T-cell (primary cell): ENCODE measurements around the gene SPOCK1. TPM values are rescaled to one million over a fixed set of nuclear protein-coding genes. Genes with fewer than 3 reads are reported as not detected.

Source experiments
- ATAC-seq, 4 experiments: fragments of 200-7000 bp in 3 of 4; fragments of 150-1000 bp in 1 of 4; cut with Tn5 transposase; replicated peaks in 1 of 4; 1 replicate in 3 of 4; 2 replicates in 1 of 4; pipeline ENCODE4 v1.10.0; 2021; ENCODE audit warnings: moderate library complexity in 3 of 4, mild to moderate bottlenecking in 2 of 4, moderate number of reproducible peaks in 1 of 4
- CTCF ChIA-PET, 2 donors: fragments of 300-600 bp; sonication (Branson Sonifier 250); formaldehyde crosslinking; loops; one replicate each; lab custom pipeline; 2022; ENCODE audit warnings: antibody characterized with exemption in 2 of 2; lab: Charles Lee
- POLR2A ChIA-PET, 2 donors: fragments of 300-600 bp; sonication (Branson Sonifier 250); formaldehyde crosslinking; loops; one replicate each; lab custom pipeline; 2022; ENCODE audit warnings: antibody characterized with exemption in 2 of 2; lab: Charles Lee
- DNase-seq, 35 experiments: peaks; one replicate each; pipeline versions ENCODE4 v3.0.0 to v3.0.0-alpha.2; 2013 to 2023
- H3K27ac ChIP-seq: one replicate; pipeline ENCODE4 v1.5.1; 2013; ENCODE audit warnings: low read length
- H3K27me3 ChIP-seq, 2 experiments: replicated peaks in 1 of 2; 1 replicate in 1 of 2; 2 replicates in 1 of 2; pipeline versions ENCODE4 v1.6.1 to v1.7.0; 2013; ENCODE audit warnings: low read length in 1 of 2, mixed read lengths in 1 of 2; ENCODE audit not compliant: control insufficient read depth in 2 of 2, insufficient read depth in 2 of 2; ENCODE audit errors: extremely low read depth in 1 of 2
- H3K36me3 ChIP-seq, 2 donors: 1 replicate in 1 of 2; 2 replicates in 1 of 2; pipeline versions ENCODE4 v1.6.1 to v1.7.0; 2013; ENCODE audit warnings: low read length in 1 of 2; ENCODE audit not compliant: control insufficient read depth in 2 of 2, insufficient read depth in 1 of 2; ENCODE audit errors: extremely low read depth in 1 of 2
- H3K4me1 ChIP-seq, 2 experiments: 1 replicate in 1 of 2; 2 replicates in 1 of 2; pipeline versions ENCODE4 v1.6.1 to v1.7.0; 2013; ENCODE audit warnings: low read length in 2 of 2, mixed read lengths in 1 of 2; ENCODE audit not compliant: insufficient read depth in 2 of 2, control insufficient read depth in 1 of 2; ENCODE audit errors: extremely low read depth in 1 of 2
- H3K4me3 ChIP-seq, 2 donors: 1 replicate in 1 of 2; 2 replicates in 1 of 2; pipeline versions ENCODE4 v1.5.1 to v1.7.0; 2013; ENCODE audit warnings: mild to moderate bottlenecking in 2 of 2, low read length in 1 of 2, moderate library complexity in 1 of 2; ENCODE audit not compliant: control insufficient read depth in 1 of 2; ENCODE audit errors: extremely low read depth in 1 of 2
- H3K9me3 ChIP-seq: 2 replicates; pipeline ENCODE4 v1.7.0; 2013
- H3K27ac Mint-ChIP-seq, 2 donors: one replicate each; pipeline ENCODE4 v1.8.0; 2020 to 2021; ENCODE audit warnings: mild to moderate bottlenecking in 2 of 2, mixed read lengths in 2 of 2
- H3K27me3 Mint-ChIP-seq, 2 donors: one replicate each; pipeline ENCODE4 v1.8.0; 2021 to 2022; ENCODE audit warnings: mixed read lengths in 2 of 2
- H3K36me3 Mint-ChIP-seq: one replicate; pipeline ENCODE4 v1.8.0; 2021; ENCODE audit warnings: mixed read lengths
- H3K4me1 Mint-ChIP-seq, 3 donors: one replicate each; pipeline ENCODE4 v1.8.0; 2020 to 2022; ENCODE audit warnings: mixed read lengths in 3 of 3, mild to moderate bottlenecking in 1 of 3
- H3K4me3 Mint-ChIP-seq, 3 donors: one replicate each; pipeline ENCODE4 v1.8.0; 2020 to 2022; ENCODE audit warnings: mild to moderate bottlenecking in 3 of 3, mixed read lengths in 3 of 3, moderate library complexity in 3 of 3
- H3K9me3 Mint-ChIP-seq, 3 donors: one replicate each; pipeline ENCODE4 v1.8.0; 2020 to 2022; ENCODE audit warnings: mixed read lengths in 3 of 3
- WGBS: methylation state at CpG from one replicate; pipeline ENCODE4 v1.1.5; 2013; ENCODE audit warnings: missing lambda C conversion rate; ENCODE audit not compliant: insufficient coverage; 5-methylcytosine and 5-hydroxymethylcytosine counted together
- total RNA-seq, 35 experiments: library from RNA in 6 of 35; stranded (reverse) in 6 of 35; fragments of 120-200 nt in 1 of 35; gene quantifications; one replicate each; pipeline versions ENCODE4 v1.2.1 to v1.2.4 and lab custom pipeline; 2013 to 2026

The SPOCK1 gene
- total RNA-seq, 5 donors from 2014 or later (not counting 1 experiment from before 2014, with no cell fraction given): 0.57 TPM; not detected in 4

DNA sequence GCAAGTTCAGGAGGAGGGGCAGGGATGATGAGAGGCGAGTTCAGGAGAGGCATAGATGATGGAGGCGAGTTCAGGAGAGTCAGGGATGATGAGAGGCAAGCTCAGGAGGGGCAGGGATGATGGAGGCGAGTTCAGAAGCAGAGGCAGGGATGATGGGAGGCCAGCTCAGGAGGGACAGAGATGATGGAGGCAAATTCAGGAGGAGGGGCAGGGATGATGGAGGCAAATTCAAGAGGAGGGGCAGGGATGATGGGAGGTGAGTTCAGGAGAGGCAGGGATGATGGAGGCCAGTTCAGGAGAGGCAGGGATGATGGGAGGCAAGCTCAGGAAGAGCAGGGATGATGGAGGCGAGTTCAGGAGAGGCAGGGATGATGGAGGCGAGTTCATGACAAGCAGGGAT is 17.8 kb upstream of the SPOCK1 start:
- CTCF ChIA-PET: no interaction called here

GRCh38 chr5:137516251-137516797 is 17.2 kb upstream of the SPOCK1 start:
- Histone ChIP-seq H3K36me3 (no peaks in the 10 kb centered on the region), H3K27me3 (peaks cover 0 to 22% of the 10 kb centered on the region in 2 experiments), H3K4me3 (no peak overlapping the region), H3K4me1 (no peaks in the 10 kb centered on the region), H3K27ac (no peak overlapping the region), H3K9me3 (no peaks in the 10 kb centered on the region)
- Mint-ChIP-seq H3K27me3 (peaks cover 26 to 51% of the 10 kb centered on the region in 2 donors), H3K36me3 (no peaks in the 10 kb centered on the region), H3K4me1 (no peaks in the 10 kb centered on the region), H3K4me3 (no peak overlapping the region), H3K9me3 (peaks cover 0 to 12% (median 8%) of the 10 kb centered on the region in 3 donors), H3K27ac (no peak overlapping the region)
- ATAC-seq (no peak), DNase-seq (no peak)
- WGBS: 35% methylated on average over 7 of the region's 7 CpGs
- ChIA-PET POLR2A (no interaction called here), CTCF (no interaction called here)

More for the DNA sequence above, 17.8 kb upstream of the SPOCK1 start:
- H3K4me3 ChIP-seq: no peak overlapping the region
- H3K9me3 ChIP-seq: no peaks in the 10 kb centered on the region
- Mint-ChIP-seq H3K27ac (no peak overlapping the region), H3K4me3 (no peak overlapping the region), H3K9me3 (peaks cover 0 to 12% (median 8%) of the 10 kb centered on the region in 3 donors), H3K36me3 (no peaks in the 10 kb centered on the region), H3K27me3 (peaks cover 26 to 46% of the 10 kb centered on the region in 2 donors), H3K4me1 (no peaks in the 10 kb centered on the region)
- WGBS: 52% methylated on average over 5 of the region's 5 CpGs
- H3K27ac ChIP-seq: no peak overlapping the region
- ATAC-seq (no peak), DNase-seq (no peak)
- H3K4me1 ChIP-seq: no peaks in the 10 kb centered on the region
- POLR2A ChIA-PET: no interaction called here
- peaks cover 0 to 22% of the 10 kb centered on the region in 2 experiments for H3K27me3 ChIP-seq
- H3K36me3 ChIP-seq: no peaks in the 10 kb centered on the region

DNA sequence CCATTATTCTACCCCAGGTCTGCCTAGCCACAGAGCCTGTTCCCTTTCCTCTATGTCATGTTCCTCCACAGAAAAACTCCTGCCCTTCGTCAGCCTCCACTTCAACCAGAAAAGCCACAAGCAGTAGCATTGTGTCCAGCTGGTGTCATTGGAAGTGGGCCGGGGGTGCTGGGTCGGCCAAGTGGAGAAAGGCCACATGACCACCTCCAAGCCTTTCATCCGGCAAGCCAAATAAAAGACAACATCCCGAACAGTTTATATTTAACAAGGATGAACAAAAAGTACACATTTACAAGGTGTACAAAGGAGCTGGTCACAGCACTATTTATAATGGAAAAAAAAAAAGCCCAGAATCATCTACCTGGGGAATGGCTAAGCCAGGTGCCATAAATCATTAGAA is 16.1 kb upstream of the SPOCK1 start:
- H3K4me3 Mint-ChIP-seq: no peak overlapping the region
- ChIA-PET CTCF (no interaction called here), POLR2A (no interaction called here)
- peaks cover 28 to 46% of the 10 kb centered on the region in 2 donors for H3K27me3 Mint-ChIP-seq
- Histone ChIP-seq H3K9me3 (no peaks in the 10 kb centered on the region), H3K36me3 (no peaks in the 10 kb centered on the region), H3K4me1 (no peaks in the 10 kb centered on the region), H3K27ac (no peak overlapping the region), H3K27me3 (peaks cover 0 to 22% of the 10 kb centered on the region in 2 experiments), H3K4me3 (no peak overlapping the region)
- whole genome bisulfite sequencing: no CpG with 5 or more reads among the region's 5 CpGs
- no peaks in the 10 kb centered on the region for H3K4me1 Mint-ChIP-seq
- H3K9me3 Mint-ChIP-seq: peaks cover 0 to 12% (median 8%) of the 10 kb centered on the region in 3 donors
- no peak overlapping the region for H3K27ac Mint-ChIP-seq
- DNase-seq: no peak
- H3K36me3 Mint-ChIP-seq: no peaks in the 10 kb centered on the region
- no peak for ATAC-seq

GRCh38 chr5:137510671-137511070 is 11.5 kb upstream of the SPOCK1 start:
- H3K27me3 Mint-ChIP-seq: peaks cover 21 to 50% of the 10 kb centered on the region in 2 donors
- no peak overlapping the region for H3K4me3 ChIP-seq
- H3K36me3 ChIP-seq: no peaks in the 10 kb centered on the region
- no peak overlapping the region for H3K4me3 Mint-ChIP-seq
- H3K4me1 ChIP-seq: no peaks in the 10 kb centered on the region
- no peaks in the 10 kb centered on the region for H3K4me1 Mint-ChIP-seq
- H3K36me3 Mint-ChIP-seq: no peaks in the 10 kb centered on the region
- POLR2A ChIA-PET: no interaction called here
- H3K27ac Mint-ChIP-seq: no peak overlapping the region
- H3K9me3 Mint-ChIP-seq: no peaks in the 10 kb centered on the region
- DNase-seq (no peak), ATAC-seq (no peak)
- peaks cover 0 to 17% of the 10 kb centered on the region in 2 experiments for H3K27me3 ChIP-seq
- H3K27ac ChIP-seq: no peak overlapping the region
- no peaks in the 10 kb centered on the region for H3K9me3 ChIP-seq
- CTCF ChIA-PET: no interaction called here
- no CpG with 5 or more reads among the region's 1 CpG for WGBS

GRCh38 chr5:137507150-137507549 is 8.0 kb upstream of the SPOCK1 start:
- no peaks in the 10 kb centered on the region for H3K9me3 ChIP-seq
- no peaks in the 10 kb centered on the region for H3K36me3 ChIP-seq
- DNase-seq: no peak
- H3K27ac ChIP-seq: no peak overlapping the region
- CTCF ChIA-PET: no interaction called here
- POLR2A ChIA-PET: interaction anchor here in 1 of 2 donors (0.7 kb wide), 1 partner anchor 484 kb away, joined by 4 read pairs; no protein-coding TSS in a partner anchor
- Mint-ChIP-seq H3K27ac (no peak overlapping the region), H3K27me3 (peaks cover 12 to 42% of the 10 kb centered on the region in 2 donors), H3K4me1 (no peaks in the 10 kb centered on the region), H3K4me3 (no peak overlapping the region), H3K36me3 (no peaks in the 10 kb centered on the region), H3K9me3 (no peaks in the 10 kb centered on the region)
- no peak for ATAC-seq
- peaks cover 0 to 22% of the 10 kb centered on the region in 2 experiments for H3K27me3 ChIP-seq
- H3K4me3 ChIP-seq: no peak overlapping the region
- 83% methylated on average over 3 of the region's 5 CpGs for WGBS
- no peaks in the 10 kb centered on the region for H3K4me1 ChIP-seq

GRCh38 chr5:137506296-137506695 is 7.2 kb upstream of the SPOCK1 start:
- Histone ChIP-seq H3K4me1 (no peaks in the 10 kb centered on the region), H3K4me3 (no peak overlapping the region), H3K9me3 (no peaks in the 10 kb centered on the region), H3K27ac (no peak overlapping the region), H3K36me3 (no peaks in the 10 kb centered on the region), H3K27me3 (peaks cover 0 to 26% of the 10 kb centered on the region in 2 experiments)
- ChIA-PET CTCF (no interaction called here), POLR2A (no interaction called here)
- no peaks in the 10 kb centered on the region for H3K4me1 Mint-ChIP-seq
- no peak overlapping the region for H3K4me3 Mint-ChIP-seq
- WGBS: 87% methylated on average over 3 of the region's 4 CpGs
- H3K27me3 Mint-ChIP-seq: peaks cover 12 to 35% of the 10 kb centered on the region in 2 donors
- DNase-seq: no peak
- no peaks in the 10 kb centered on the region for H3K9me3 Mint-ChIP-seq
- no peaks in the 10 kb centered on the region for H3K36me3 Mint-ChIP-seq
- no peak for ATAC-seq
- H3K27ac Mint-ChIP-seq: no peak overlapping the region
